AG09309 (cell line): ENCODE measurements around the gene BMP15.

ENCODE experiments used
- DNase-seq: peaks from one replicate; pipeline ENCODE4 v3.0.0-alpha.2; 2010; ENCODE audit warnings: low read depth
- H3K4me3 ChIP-seq: 2 replicates; pipeline ENCODE4 v1.5.1; 2011; ENCODE audit warnings: mild to moderate bottlenecking, low read depth, low read length, moderate library complexity; ENCODE audit not compliant: control insufficient read depth
- CTCF ChIP-seq: IDR thresholded peaks from 2 replicates; pipeline ENCODE4 v1.5.1; 2011; ENCODE audit warnings: mild to moderate bottlenecking, low read depth, low read length, inconsistent platforms; ENCODE audit not compliant: insufficient read depth, control insufficient read depth; ENCODE audit errors: missing control alignments

The BMP15 gene

GRCh38 chrX:50920132-50920531 is 9.6 kb downstream of the BMP15 start:
- DNase-seq = no peak
- peak; percentile 50 for TF ChIP-seq CTCF
- no peak overlapping the region for H3K4me3 ChIP-seq

- TF ChIP-seq CTCF = no peak
- DNase-seq = no peak
- H3K4me3 ChIP-seq = no peak overlapping the region
These were observed 16.6 kb downstream of the BMP15 start for GRCh38 chrX:50927127-50927526.

GRCh38 chrX:50941638-50942037 is 31.1 kb downstream of the BMP15 start:
- no peak for DNase-seq
- no peak overlapping the region for H3K4me3 ChIP-seq
- TF ChIP-seq CTCF = peak; percentile 49

- no peak overlapping the region for H3K4me3 ChIP-seq
- no peak for TF ChIP-seq CTCF
- no peak for DNase-seq
These were observed 31.9 kb downstream of the BMP15 start for GRCh38 chrX:50942471-50942870.

GRCh38 chrX:50952406-50952805 is 41.9 kb downstream of the BMP15 start:
- DNase-seq = no peak
- no peak overlapping the region for H3K4me3 ChIP-seq
- TF ChIP-seq CTCF = no peak

GRCh38 chrX:50953832-50954231 is 43.3 kb downstream of the BMP15 start:
- H3K4me3 ChIP-seq = no peak overlapping the region
- TF ChIP-seq CTCF = no peak
- no peak for DNase-seq

- TF ChIP-seq CTCF = no peak
- no peak overlapping the region for H3K4me3 ChIP-seq
- DNase-seq = no peak
These were observed 51.6 kb downstream of the BMP15 start for GRCh38 chrX:50962156-50962555.
